HepG2 (cell line): ENCODE results near the gene CLK4. TPM values are rescaled to one million over a fixed set of nuclear protein-coding genes. Genes with fewer than 3 reads are reported as not detected.

ENCODE experiments used
- ATAC-seq: fragments of 200-7000 bp; cut with Tn5 transposase; 3 replicates; pipeline ENCODE4 v1.9.1; 2020; ENCODE audit warnings: mild to moderate bottlenecking, moderate library complexity
- BruUV-seq: library from RNA; stranded (reverse); fragments of 400-500 nt; replicated peaks from 2 replicates; lab custom pipeline; 2021; lab: Mats Ljungman, UMichigan
- CTCF ChIA-PET: fragments of 300-600 bp; formaldehyde crosslinking; extraction: SDS; loops from one replicate; lab custom pipeline; 2021; ENCODE audit warnings: low total read pairs, inconsistent platforms, low intra/inter-chr PET ratio; lab: Yijun Ruan, JAX
- POLR2A ChIA-PET: fragments of 350-600 bp; sonication (Branson Sonifier 250); formaldehyde crosslinking; loops from one replicate; lab custom pipeline; 2020; ENCODE audit warnings: antibody characterized with exemption, inconsistent platforms; lab: Yijun Ruan, JAX
- DNase-seq: peaks from one replicate; pipeline ENCODE4 v3.0.0-alpha.2; 2015; ENCODE audit warnings: low spot score
- FAIRE-seq: peaks from 3 replicates; lab custom pipeline; 2011; peaks lifted over from hg19 to GRCh38; lab: Jason Lieb, UNC
- H2AFZ ChIP-seq: one replicate; pipeline ENCODE4 v1.6.1; 2011; ENCODE audit warnings: low read length, inconsistent platforms
- H3K27ac ChIP-seq: fragments of 300-600 bp; 3 replicates; pipeline ENCODE4 v1.8.0; 2011; ENCODE audit warnings: mixed run types, mild to moderate bottlenecking, mixed read lengths, low read length, inconsistent platforms; ENCODE audit not compliant: insufficient read depth; ENCODE audit errors: extremely low read length
- H3K27me3 ChIP-seq, 2 experiments: fragments of 200-600 bp in 1 of 2; 2 replicates in 1 of 2; 3 replicates in 1 of 2; pipeline versions ENCODE4 v1.6.0 to v1.8.0; 2011; ENCODE audit warnings: low read length in 2 of 2, mild to moderate bottlenecking in 2 of 2, moderate library complexity in 2 of 2, inconsistent platforms in 1 of 2; ENCODE audit not compliant: insufficient read depth in 2 of 2, control insufficient read depth in 1 of 2
- H3K36me3 ChIP-seq, 2 experiments: fragments of 200-600 bp in 1 of 2; replicated peaks in 1 of 2; 2 replicates in 1 of 2; 3 replicates in 1 of 2; pipeline versions ENCODE4 v1.5.1 to v1.8.0; 2011; ENCODE audit warnings: low read length in 2 of 2, inconsistent platforms in 1 of 2; ENCODE audit not compliant: insufficient read depth in 2 of 2, control insufficient read depth in 1 of 2
- H3K4me1 ChIP-seq: 2 replicates; pipeline ENCODE4 v1.5.1; 2012; ENCODE audit warnings: low read length, inconsistent platforms; ENCODE audit not compliant: insufficient read depth
- H3K4me2 ChIP-seq: 2 replicates; pipeline ENCODE4 v1.6.0; 2011; ENCODE audit warnings: low read depth, low read length, inconsistent platforms
- H3K4me3 ChIP-seq, 3 experiments: fragments of 200-600 bp in 1 of 3; sonication (generic), shearing (Covaris generic) in 1 of 3; replicated peaks in 1 of 3; 2 replicates each; pipeline ENCODE4 v1.5.1; 2011 to 2016; ENCODE audit warnings: low read length in 3 of 3, inconsistent platforms in 2 of 3, low read depth in 2 of 3, mild to moderate bottlenecking in 2 of 3, control low read depth in 1 of 3, mixed read lengths in 1 of 3; ENCODE audit not compliant: insufficient read depth in 1 of 3
- H3K79me2 ChIP-seq: one replicate; pipeline ENCODE4 v1.6.1; 2011; ENCODE audit warnings: low read length, inconsistent platforms; ENCODE audit not compliant: insufficient read depth
- H3K9ac ChIP-seq: 2 replicates; pipeline ENCODE4 v1.6.0; 2011; ENCODE audit warnings: mild to moderate bottlenecking, low read depth, low read length, inconsistent platforms; ENCODE audit not compliant: insufficient read depth
- H3K9me3 ChIP-seq: 2 replicates; pipeline ENCODE4 v1.5.1; 2012; ENCODE audit warnings: mild to moderate bottlenecking, low read length
- H4K20me1 ChIP-seq: 2 replicates; pipeline ENCODE4 v1.6.0; 2011; ENCODE audit warnings: inconsistent platforms, mild to moderate bottlenecking, low read length, moderate library complexity; ENCODE audit not compliant: insufficient read depth
- MEF2D ChIP-seq: sonication (generic); formaldehyde crosslinking; IDR thresholded peaks from 2 replicates; pipeline ENCODE4 v1.5.1; 2020; ENCODE audit warnings: mild to moderate bottlenecking, missing genetic modification reagents
- SMARCE1 ChIP-seq: fragments of 450-650 bp; IDR thresholded peaks from 2 replicates; pipeline ENCODE4 v1.6.1; 2017; ENCODE audit warnings: borderline replicate concordance
- TFDP2 ChIP-seq: sonication (generic); formaldehyde crosslinking; IDR thresholded peaks from 2 replicates; pipeline ENCODE4 v1.4.0; 2020; ENCODE audit warnings: missing genetic modification reagents
- U2AF2 ChIP-seq: fragments of 200-400 bp; formaldehyde crosslinking; IDR thresholded peaks from 2 replicates; pipeline ENCODE4 v1.6.1; 2017; ENCODE audit warnings: low read depth, mild to moderate bottlenecking, low read length
- ZNF225 ChIP-seq: sonication (generic); formaldehyde crosslinking; IDR thresholded peaks from 2 replicates; pipeline ENCODE4 v1.4.0; 2020; ENCODE audit warnings: mild to moderate bottlenecking, missing genetic modification reagents
- ZNF382 ChIP-seq: sonication (generic); formaldehyde crosslinking; IDR thresholded peaks from 2 replicates; pipeline ENCODE4 v1.5.0; 2020; ENCODE audit warnings: missing genetic modification reagents, mild to moderate bottlenecking, borderline replicate concordance
- ZNF550 ChIP-seq: sonication (generic); formaldehyde crosslinking; IDR thresholded peaks from 2 replicates; pipeline ENCODE4 v1.4.0; 2020; ENCODE audit warnings: mild to moderate bottlenecking, missing genetic modification reagents, borderline replicate concordance
- ZSCAN25 ChIP-seq: sonication (generic); formaldehyde crosslinking; IDR thresholded peaks from 2 replicates; pipeline ENCODE4 v1.8.0; 2022; ENCODE audit warnings: mild to moderate bottlenecking, missing genetic modification reagents
- WGBS: methylation state at CpG from one replicate; pipeline ENCODE4 v1.1.6; 2017; ENCODE audit warnings: low lambda C conversion rate; 5-methylcytosine and 5-hydroxymethylcytosine counted together
- in situ Hi-C: cut with HindIII; loops from 2 replicates; pipeline ENCODE4 v1.10.0; 2017; ENCODE audit warnings: low pct_unique_long_range_greater_than_20kb; ENCODE audit not compliant: extremely low pct_ligation_motif_present
- intact Hi-C: fragments of 100-400 bp; cut with micrococcal nuclease; formaldehyde crosslinking; loops from one replicate; pipeline ENCODE4 v1.10.0; 2022; ENCODE audit not compliant: unreplicated experiment
- polyA plus RNA-seq, 8 experiments: library from polyadenylated mRNA; depleted of rRNA in 3 of 8; stranded (reverse) in 7 of 8; unstranded in 1 of 8; fragments of >200 nt; fragmentation: Illumina TruSeq in 4 of 8; extraction: Trizol in 4 of 8; gene quantifications; 2 replicates each; pipeline versions ENCODE4 v1.2.1 to v1.2.3, GENCODE V29; 2011 to 2016; ENCODE audit warnings: low read depth in 4 of 8, missing spikeins in 1 of 8, mixed read lengths in 1 of 8; ENCODE audit not compliant: insufficient read depth in 1 of 8
- total RNA-seq, 5 experiments: library from RNA; depleted of rRNA; stranded (reverse); fragments of >200 nt; fragmentation: Illumina TruSeq; extraction: Trizol; gene quantifications; 2 replicates each; pipeline ENCODE4 v1.2.3, GENCODE V29; 2016; ENCODE audit warnings: low read depth in 1 of 5
- TF ChIP-seq, protein P1 (sequence below): IDR thresholded peaks from 2 replicates; pipeline ENCODE4 v1.6.1; 2018; ENCODE audit warnings: missing genetic modification reagents
- TF ChIP-seq, protein P2 (sequence below): IDR thresholded peaks from 2 replicates; pipeline ENCODE4 v1.6.1; 2016; ENCODE audit warnings: missing compliant biosample characterization, missing genetic modification reagents, borderline replicate concordance
- TF ChIP-seq, protein P3 (sequence below): sonication (generic); formaldehyde crosslinking; IDR thresholded peaks from 2 replicates; pipeline ENCODE4 v1.4.0; 2020; ENCODE audit warnings: missing genetic modification reagents, mild to moderate bottlenecking, borderline replicate concordance

Gene CLK4
- total and polyA plus RNA-seq, 2 of the 13 experiments (the other 11 are each of a cell fraction or from before 2014, with no cell fraction given): 17.7 to 18.4 TPM

GRCh38 chr5:178560911-178561310 is 65.9 kb downstream of the CLK4 start:
- CTCF ChIA-PET: no interaction called here
- in situ Hi-C loops: no loop called here

More at GRCh38 chr5:178560911-178561310, 65.9 kb downstream of the CLK4 start:
- FAIRE-seq: no peak
- no peaks in the 10 kb centered on the region for H3K36me3 ChIP-seq
- no peak for ATAC-seq
- no peaks in the 10 kb centered on the region for H3K9me3 ChIP-seq
- H3K4me2 ChIP-seq: no peak overlapping the region
- no peaks in the 10 kb centered on the region for H4K20me1 ChIP-seq
- H3K9ac ChIP-seq: no peak overlapping the region
- peaks cover 2 to 33% of the 10 kb centered on the region in 2 experiments; a peak in 3 of 5 replicates for H3K27me3 ChIP-seq
- DNase-seq: no peak
- no peaks in the 10 kb centered on the region for H3K79me2 ChIP-seq
- no peak overlapping the region for H3K27ac ChIP-seq
- TF ChIP-seq U2AF2: no peak
- TF ChIP-seq MEF2D: no peak
- TF ChIP-seq TFDP2 (CRISPR knock-in tag): no peak
- no peak for TF ChIP-seq SMARCE1
- TF ChIP-seq, protein P1, sequence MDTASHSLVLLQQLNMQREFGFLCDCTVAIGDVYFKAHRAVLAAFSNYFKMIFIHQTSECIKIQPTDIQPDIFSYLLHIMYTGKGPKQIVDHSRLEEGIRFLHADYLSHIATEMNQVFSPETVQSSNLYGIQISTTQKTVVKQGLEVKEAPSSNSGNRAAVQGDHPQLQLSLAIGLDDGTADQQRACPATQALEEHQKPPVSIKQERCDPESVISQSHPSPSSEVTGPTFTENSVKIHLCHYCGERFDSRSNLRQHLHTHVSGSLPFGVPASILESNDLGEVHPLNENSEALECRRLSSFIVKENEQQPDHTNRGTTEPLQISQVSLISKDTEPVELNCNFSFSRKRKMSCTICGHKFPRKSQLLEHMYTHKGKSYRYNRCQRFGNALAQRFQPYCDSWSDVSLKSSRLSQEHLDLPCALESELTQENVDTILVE (CRISPR knock-in tag): no peak
- TF ChIP-seq, protein P2, sequence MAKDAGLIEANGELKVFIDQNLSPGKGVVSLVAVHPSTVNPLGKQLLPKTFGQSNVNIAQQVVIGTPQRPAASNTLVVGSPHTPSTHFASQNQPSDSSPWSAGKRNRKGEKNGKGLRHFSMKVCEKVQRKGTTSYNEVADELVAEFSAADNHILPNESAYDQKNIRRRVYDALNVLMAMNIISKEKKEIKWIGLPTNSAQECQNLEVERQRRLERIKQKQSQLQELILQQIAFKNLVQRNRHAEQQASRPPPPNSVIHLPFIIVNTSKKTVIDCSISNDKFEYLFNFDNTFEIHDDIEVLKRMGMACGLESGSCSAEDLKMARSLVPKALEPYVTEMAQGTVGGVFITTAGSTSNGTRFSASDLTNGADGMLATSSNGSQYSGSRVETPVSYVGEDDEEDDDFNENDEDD: no peak
- TF ChIP-seq, protein P3, sequence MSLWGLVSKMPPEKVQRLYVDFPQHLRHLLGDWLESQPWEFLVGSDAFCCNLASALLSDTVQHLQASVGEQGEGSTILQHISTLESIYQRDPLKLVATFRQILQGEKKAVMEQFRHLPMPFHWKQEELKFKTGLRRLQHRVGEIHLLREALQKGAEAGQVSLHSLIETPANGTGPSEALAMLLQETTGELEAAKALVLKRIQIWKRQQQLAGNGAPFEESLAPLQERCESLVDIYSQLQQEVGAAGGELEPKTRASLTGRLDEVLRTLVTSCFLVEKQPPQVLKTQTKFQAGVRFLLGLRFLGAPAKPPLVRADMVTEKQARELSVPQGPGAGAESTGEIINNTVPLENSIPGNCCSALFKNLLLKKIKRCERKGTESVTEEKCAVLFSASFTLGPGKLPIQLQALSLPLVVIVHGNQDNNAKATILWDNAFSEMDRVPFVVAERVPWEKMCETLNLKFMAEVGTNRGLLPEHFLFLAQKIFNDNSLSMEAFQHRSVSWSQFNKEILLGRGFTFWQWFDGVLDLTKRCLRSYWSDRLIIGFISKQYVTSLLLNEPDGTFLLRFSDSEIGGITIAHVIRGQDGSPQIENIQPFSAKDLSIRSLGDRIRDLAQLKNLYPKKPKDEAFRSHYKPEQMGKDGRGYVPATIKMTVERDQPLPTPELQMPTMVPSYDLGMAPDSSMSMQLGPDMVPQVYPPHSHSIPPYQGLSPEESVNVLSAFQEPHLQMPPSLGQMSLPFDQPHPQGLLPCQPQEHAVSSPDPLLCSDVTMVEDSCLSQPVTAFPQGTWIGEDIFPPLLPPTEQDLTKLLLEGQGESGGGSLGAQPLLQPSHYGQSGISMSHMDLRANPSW: no peak
- no peak for TF ChIP-seq ZSCAN25 (CRISPR knock-in tag)
- TF ChIP-seq ZNF382 (CRISPR knock-in tag): no peak
- TF ChIP-seq ZNF550 (CRISPR knock-in tag): no peak
- TF ChIP-seq ZNF225 (CRISPR knock-in tag): no peak
- no peak overlapping the region for H3K4me3 ChIP-seq
- no peaks in the 10 kb centered on the region for H3K4me1 ChIP-seq
- no peak overlapping the region for H2AFZ ChIP-seq
- intact Hi-C loops: no loop called here
- POLR2A ChIA-PET: no interaction called here
- WGBS: 31% methylated on average over 7 of the region's 7 CpGs
- BruUV-seq: no TSS peak
